NCI-H510A treated with DMSO at 0.1 percent for 48 hours (cell line): ENCODE measurements around the gene CAMTA1.

Experiments
- DNase-seq: peaks from one replicate; lab custom pipeline; 2025; lab: John Stamatoyannopoulos, UW

CAMTA1 gene

DNA sequence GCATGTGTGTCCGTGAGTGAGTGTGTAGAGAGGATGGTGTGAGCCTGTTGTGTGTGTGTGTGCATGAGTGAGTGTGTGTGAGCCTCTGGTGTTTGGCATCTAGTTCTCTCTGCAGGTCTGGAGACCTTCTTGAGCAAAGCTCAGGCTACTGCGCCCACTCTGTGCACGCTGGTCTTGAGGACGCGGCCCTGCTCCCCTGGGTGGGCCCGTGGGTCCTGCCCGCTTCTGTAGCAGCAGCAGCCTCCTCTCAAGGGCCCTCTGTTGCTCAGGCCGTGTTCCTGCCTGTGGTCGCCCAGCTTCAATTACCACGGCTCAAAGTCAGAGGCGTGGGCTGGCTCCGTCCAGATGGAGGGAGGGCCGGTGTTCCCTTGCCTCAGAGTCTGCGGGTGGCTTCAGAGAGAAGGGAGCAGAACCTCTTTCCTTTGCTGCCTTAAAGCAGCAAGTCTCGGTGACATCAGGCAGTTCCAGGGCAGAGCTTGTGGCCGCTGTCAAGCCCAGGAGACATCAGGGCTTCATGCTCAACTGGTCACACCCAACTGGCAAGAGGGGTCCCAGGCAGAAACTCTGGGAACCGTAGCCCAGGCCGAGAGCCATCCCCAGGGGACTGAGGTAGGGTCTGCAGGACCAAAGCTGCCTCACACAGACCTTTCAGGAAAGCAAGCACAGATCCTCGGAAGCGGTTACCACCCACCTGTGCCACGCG is 715.3 kb downstream of the CAMTA1 start:
- no peak for DNase-seq

DNA sequence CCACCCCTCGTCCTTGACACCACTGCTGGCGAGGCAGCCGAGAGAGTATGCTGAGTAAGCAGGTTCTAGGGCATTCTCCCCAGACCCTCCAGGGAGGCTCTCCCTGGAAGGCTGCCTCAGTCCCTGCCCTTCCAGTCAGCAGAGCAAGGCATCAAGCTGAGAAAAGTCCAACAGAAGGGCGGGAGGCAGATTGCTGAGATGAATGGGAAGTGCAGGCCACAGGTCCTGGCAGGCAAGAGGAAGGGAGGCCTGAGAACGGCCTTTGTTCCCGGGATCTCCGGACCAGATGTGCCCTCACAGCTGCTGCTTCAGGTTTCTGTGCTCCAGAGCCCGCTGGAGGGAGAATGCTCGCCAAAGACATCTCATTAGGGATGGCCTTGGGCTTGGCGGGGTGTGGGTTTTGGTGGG is 715.8 kb downstream of the CAMTA1 start:
- no peak for DNase-seq

DNA sequence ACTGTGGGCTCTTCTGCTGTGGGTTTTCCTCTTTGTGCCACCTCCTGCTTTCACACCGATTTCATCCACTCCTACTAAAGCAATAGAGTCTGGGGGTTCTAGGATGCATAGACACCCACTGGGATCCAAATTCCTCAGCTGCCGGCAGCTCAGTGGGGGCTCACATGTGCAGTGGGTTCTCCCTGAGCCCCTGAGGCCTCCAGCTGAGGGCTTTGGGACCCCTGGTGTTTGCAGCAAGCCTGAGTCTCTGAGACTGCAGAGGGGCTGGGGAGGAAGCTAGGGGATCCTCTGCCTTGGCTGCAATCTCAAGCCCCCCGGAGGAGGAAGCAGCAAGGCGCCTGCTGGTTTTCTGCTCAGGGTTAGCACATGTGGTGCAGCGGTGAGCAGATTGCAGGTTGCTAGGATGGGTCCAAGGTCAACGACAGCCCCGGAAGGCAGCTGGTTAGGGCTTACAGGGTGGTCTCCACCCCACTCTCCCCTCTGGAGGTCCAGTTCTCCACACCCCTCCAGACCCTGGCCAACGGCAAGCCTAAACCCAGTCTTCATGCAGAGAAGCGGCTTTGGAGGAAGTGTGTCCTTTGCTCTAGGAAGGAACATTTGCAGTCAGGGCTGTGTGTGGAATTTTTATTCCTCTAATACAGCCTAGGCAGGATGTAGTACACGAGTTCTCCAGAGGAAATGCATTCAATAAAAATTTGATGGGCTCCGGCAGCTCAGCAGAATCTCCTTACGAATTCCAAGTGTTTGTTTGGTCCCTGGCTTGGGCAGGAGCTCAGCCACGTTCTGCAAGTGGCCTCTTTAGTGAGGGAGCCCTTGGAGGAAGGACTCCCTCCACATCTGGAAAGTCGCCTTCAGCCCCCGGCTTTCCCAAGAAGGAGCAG is 716.7 kb downstream of the CAMTA1 start:
- DNase-seq: no peak

DNA sequence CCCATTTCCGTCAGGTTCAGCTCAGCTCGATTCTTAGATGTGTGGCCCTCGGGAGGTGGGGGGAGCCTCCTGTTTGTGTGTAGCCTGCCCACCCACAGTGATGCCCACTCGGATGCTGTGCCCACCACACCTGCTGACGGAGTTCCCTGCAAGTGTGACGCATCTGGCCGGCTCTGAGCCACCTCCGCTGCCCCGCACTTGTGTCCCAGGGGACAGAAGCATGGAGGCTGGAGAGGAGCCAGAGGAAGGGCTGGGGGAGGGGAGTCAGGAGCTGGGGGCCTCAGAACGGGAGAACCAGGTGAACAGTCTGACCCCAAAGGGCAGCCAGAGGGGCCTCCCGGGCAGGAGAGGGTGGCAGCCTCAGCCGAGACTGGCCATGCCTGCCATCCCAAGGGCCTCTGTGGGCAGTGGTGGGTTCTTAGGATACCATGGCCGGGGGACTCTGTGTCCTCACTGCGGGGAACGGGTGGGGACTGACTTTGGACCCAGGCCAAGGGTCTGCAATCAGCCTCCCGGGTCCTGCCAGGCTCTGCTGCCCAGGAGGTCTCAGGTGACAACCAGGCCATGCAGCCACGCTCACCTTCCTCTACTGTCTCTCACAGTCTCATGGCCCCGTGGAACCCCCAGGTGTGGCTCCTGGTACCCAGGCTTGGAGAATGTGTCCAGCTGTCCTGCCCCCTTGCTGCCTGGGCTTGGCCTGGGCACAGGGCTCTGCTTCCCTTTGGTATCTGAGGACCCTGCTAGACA is 718.6 kb downstream of the CAMTA1 start:
- DNase-seq: no peak

DNA sequence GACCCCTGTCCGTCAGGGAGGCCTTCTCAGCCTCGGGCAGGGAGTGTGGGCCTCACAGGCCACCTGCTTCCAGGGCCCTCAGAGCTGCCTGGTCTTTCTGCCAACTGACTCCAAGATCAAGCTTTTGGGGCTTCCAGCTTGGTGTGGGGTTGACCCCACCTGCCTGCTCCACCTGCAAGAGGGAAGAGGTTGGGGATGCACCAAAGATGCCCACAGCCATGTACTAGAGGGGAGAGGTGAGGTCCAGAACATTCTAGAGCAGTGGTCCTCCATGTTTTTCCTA is 719.1 kb downstream of the CAMTA1 start:
- DNase-seq: no peak

DNA sequence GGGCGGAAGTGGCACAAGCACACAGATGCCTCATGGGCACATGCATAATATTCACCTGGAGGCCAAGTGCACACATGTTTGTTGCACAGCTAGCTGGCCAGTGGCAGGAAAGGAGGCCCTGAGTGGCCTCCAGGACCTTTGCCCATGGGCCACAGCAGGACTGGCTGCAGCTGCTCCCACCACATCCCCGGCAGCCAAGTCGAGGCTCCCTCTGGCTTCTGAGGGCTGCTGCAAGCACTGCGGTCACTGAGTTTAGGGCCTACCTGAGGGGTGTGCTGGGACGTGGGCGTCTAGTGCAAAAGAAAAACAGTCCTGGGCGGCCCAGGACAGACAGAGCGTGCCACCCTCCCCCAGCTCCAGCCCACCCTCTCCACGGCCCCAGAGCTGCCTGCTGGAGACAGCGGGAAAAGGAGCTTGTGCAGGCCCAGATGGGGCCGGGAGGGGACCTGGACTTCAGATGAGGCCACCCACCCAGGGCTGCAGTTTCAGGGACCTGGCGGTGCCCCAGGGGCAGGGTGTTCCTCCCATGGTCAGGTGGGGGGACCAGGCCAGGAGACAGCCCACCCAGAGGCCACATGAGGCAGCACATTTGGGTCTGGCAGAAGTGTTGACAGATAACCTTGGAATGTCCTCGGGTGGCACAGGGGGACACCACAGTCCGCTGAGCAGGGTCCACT is 720.0 kb downstream of the CAMTA1 start:
- DNase-seq: no peak

DNA sequence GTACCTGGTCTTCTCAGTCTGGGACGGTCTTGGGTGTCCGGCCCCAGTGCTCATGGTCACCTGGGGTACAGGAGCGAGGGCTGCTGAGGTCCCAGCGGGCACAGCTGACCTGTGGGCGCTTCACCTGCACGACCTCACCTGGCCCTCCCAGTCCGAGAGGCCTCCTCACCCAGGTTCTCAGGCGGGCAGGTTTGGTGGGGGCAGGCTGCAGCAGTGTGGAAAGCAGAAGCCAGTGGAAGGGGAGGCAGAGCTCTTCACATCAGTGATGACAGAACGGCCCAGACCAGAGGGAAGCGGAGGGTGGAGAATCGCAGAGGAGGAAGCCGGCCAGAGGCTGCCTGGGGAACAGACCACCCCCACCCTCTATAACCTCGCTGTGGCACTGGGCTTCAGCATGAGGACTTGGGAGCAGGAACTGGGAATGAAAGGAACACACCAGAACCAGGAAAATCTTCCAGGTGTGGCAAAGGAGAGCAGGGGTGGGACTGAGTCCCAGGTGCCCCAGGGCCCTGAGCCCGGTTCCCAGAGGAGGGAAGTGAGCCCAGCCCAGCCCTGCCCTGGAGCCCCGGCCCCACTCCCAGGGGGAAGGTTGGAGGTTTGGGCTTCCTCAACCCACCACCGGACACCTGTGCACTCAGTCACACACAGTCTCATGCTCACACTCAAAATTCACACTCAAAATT is 720.7 kb downstream of the CAMTA1 start:
- DNase-seq: no peak

DNA sequence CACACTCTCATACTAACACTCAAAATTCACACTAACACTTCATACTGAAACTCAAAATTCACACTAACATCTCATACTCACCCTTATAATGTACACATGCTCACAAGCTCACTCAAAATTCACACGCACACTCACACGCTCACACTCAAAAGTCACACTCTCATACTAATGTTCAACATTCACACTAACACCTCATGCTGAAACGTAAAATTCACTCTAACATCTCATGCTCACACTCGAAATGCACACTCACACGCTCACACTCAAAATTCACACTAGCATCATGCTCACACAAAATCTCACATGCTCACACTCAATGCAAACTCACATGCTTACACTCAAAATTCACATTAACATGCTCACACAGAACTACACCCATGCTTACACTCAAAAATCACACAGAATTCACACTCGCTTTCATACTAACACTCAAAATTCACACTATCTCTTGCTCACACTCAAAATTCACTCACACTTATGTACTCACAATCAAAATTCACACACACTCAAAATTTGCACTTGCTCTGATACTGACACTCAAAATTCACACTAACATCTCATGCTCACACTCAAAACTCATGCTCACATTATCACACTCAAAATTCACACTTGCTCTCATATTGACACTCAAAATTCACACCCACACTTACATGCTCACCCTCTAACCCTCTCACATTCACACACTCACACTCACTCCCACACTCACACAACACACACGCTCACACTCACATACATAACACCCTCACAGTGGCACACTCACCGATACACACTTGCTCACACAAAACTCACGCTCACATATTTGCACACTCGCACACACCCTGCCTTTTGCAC is 721.4 kb downstream of the CAMTA1 start:
- DNase-seq: no peak

DNA sequence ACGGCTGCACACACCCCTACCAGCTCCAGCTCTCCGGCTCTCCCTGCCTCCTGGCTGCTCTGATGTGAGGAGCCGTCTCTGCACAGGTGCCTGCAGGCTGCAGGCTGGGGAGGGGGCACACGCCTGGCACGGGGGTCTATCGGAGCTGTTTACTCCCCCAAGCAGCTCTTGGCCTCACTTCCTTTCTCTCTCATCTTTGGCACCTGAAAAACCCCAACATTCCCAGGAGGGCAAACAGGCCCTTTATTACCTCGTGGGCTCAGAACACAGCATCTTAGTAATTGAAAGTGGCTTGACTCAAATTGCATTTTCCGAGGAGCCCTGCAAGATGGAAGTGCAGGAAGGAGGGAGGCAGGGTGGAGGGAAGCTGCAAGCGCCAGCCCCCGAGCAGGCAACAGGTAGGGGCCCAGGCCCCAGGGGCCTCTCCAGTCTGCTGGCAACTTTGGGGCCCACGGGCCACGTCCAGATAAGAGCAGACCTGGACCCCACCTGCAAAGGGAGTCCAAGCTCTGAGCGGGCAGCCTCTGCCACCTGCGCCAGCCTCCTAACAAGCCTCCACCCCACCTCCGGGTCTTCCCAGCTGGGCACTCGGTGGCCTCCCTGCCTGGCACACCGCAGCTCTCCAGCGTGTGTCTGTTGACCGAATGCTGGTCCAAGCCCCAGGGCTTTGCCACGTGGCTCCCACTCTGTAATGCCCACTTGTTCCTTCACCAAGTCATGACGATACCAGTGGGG is 722.2 kb downstream of the CAMTA1 start:
- DNase-seq: no peak

DNA sequence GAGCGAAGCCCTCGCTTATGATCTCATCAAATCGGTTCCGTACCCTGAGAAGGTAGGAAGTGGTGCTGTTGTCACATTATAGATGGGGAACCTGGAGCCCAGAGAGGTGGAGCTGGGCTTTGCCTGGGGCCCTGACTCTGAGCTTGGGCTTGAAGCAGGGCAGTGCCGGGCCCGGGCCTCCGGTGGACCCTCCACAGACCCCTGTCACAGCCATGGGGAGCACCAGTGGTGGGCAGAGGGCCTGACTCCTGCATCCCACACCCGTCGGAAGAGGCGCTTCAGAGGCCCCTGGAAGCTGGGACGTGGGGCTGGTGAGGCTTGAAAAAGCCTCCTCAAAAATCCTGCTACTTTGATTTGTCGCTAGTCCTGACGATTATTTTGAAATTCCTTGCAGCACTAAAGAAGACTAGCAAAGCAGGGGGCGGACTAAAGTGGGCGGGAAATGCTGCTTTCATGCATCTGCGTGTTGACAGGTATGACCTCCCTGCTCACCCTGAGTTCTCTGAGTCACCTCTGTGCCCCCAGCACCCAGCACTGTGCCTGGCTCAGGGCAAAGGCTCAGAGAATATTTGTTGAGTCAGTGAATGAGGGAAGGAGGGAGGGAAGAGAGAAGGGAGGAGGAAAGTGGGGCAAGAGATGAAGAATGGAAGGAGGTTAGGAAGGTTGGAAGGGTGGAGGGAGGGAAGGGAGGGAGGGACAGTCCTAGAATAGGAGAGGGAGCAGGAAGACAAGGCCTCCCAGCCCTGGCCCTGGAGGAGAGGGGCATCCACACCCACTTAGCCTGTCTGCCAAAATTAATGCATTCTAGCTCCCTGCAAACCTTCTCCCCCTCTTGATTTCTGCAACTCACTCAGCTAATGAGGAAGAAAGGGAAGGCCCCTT is 723.0 kb downstream of the CAMTA1 start:
- no peak for DNase-seq

DNA sequence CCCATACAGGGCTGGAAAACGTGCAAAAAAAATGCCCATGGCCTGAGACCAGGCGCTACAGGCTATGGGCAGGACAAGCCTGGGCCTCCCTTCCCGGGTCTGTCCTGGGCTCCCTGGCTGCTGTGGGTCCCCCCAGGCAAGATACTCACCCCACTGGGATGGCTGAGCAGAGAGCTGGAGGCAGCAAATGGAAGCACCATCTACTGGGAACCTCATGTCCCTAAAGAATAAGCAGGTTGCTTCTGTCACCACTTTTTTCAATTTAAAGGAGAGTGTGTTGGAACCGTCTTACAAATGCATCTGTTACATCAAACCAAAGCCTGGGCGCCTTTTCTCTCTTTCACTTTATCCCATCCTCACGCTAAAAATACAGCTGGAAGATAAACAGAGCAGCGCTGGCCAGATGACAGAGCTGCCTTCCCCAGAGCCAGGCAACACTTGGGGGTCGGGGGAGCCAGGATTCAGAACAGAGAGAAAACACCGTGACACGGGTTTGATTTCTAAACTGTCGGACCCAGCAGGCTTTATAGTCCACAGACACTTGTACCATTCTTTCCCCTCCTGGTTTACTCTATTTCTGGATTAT is 723.8 kb downstream of the CAMTA1 start:
- DNase-seq: no peak

DNA sequence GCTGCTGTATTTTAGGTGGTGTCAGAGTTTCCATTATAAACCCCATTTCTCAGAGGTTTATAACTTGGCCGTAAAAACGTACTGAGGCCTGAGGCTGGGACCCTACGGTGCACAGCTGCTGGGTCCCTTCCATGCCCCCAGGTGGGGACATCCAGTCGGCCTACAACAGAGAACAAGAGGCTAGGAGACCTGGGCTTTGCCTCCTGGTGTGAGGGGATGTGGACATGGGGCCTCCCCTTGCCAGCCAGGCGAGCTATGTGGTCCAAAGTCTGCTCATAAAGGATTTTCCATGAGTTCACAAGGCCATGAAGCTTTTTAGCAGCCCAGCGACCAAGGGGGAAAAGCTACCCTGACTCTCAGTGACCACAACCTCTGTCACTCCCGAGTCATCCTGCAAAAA is 724.3 kb downstream of the CAMTA1 start:
- DNase-seq: no peak

DNA sequence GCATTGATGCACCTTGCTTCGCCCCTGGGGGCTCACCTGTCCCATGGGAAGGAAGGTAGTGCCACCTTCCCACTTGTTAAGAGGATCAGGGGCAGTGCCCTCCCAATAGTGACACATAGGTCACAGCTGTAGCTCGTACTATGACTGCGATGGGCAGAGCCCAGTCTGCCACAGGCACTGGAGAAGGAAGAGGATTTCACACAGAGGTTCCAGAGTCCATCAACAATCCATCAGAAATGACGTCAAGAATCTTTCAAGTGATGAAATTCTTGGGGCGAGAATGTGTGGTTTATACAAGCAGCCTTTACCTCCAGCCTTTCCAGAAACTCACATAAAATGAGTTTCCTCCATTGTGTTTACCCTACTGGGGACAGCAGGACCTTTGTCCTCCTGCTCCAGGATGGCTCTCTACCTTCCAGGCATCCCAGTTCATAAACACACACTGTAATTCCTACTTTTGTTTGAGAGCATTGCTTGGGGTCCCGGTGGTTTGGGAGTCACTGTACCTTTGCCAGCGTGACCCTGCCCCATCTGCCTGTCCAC is 725.2 kb downstream of the CAMTA1 start:
- no peak for DNase-seq

DNA sequence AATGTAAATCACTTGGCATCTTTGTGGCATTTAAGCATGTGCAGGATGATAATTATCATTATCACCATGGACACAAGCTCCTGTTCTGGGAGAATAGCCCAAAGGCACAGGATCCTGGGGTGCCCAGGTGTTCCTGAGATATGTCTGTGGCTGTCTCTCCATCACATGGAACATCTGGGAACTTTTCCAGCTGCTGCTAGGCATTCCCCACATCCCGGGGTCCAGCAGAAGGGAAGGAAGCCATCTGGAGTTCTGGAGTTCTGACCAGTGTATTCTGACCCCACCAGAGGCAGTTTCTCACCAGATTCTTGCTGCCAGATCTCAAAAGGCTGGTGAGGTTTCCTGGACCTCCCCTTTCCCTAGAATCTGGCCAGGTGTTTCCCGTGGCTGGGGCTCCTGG is 726.1 kb downstream of the CAMTA1 start:
- no peak for DNase-seq

DNA sequence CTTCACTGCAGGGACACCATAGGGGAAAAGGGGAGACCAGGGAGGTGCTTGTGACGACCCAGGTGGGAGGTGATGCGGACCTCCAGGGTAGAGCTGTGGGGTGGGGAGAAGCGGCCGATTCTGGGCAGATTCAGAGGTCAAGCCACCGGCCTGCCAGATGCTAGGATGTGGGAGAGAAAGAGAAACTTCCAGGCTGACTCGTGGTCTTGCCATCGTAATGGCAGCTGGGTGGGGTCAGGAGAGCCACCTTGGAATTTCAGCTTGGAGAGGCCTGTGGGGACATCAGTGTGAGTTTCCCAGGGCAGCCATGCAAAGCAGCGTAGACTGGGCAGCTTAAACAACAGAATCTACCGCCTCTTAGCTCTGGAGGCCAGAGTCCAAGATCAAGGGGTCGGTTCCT is 727.8 kb downstream of the CAMTA1 start:
- no peak for DNase-seq

DNA sequence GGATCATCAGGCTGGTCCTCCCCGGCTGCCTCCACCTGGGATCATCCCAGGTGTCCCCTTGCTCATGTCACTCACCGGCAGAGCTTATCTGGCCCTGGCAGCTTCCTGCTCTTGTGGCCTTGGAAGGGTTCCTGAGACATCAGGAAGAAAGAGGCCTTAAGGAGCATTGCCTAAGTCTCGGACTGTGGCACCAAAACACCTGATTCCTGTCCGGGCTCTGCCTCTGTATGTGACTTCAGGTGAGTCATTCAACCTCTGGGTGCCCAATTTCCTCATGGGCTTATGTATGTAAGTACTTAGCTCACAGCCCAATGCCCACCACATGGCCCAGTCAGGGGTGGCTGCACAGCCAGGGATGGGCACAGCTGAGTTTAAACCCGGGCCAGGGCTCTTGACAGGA is 729.9 kb downstream of the CAMTA1 start:
- no peak for DNase-seq

DNA sequence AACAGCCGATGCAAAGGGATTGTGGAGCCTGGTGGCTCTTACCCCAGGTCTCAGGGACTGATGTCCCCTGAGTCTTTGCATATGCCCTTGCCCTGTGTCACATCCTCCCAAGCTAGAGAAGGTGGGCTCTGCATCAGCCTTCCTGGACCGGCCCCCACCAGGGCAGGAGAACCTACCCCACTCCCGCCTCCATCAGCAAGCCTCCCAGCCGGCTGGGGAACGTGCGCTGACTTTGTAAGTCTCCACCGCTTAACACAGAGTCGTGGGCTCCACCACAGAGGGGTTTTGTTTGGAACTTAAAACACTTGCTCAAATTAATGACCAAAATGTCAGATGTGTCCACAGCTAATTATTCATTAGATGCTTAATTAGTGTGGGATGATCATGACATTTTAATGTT is 730.6 kb downstream of the CAMTA1 start:
- no peak for DNase-seq

DNA sequence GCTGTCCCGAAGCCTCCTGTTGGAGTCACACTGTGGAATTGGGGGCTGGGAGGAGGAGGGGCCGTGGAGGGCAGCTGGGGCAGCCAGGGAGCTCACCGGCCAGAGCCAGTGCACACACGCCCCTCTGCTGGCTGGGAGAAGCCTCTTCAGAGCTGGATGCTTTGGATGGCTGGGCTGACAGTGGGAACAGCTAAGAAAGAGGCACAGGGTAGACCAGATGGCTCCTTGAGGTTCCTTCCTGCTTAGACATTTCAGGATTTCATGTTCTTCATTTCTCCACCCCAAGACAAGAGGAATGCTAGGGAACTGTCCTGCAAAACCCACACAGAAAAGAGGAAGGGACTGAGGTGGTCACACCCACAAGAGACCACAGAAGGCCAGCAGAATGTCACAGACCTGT is 731.1 kb downstream of the CAMTA1 start:
- DNase-seq: peak; percentile 37

DNA sequence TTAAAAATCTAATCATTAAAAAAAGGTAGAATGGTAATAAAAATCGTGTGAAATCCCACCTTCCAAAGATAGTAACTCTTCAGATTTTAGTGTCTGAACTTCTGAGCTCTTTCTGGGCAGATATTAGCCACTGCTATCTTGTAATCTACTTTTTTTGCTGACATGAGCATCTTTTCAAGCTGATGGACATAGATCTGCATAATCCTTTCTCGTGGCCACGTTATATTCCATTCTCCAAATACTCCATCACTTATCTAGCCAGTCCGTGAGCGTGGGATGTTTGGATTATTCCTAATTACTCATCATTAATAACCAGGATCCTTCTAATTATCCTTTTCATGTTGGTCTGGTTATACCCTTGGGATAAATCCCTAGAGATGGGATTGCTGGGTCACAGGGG is 731.7 kb downstream of the CAMTA1 start:
- no peak for DNase-seq
